ENCODE data around the gene CACNA1H. TPM values are rescaled to one million over a fixed set of nuclear protein-coding genes. Genes with fewer than 3 reads are reported as not detected.
A peak's percentile ranks its signal among the peaks of the same experiment; 100 is the strongest.
"Not testable (repeated sequence)": the region's sequence is repeated elsewhere in the genome, so short reads cannot be mapped to it uniquely, and the experiment has no call there.

CACNA1H gene
- polyA plus RNA-seq, 1 donor from 2014 or later = not detected

GRCh38 chr16:1230471-1231212, 77.7 kb downstream of the CACNA1H start:
- not testable (repeated sequence) for H3K27ac Mint-ChIP-seq, H3K27me3 Mint-ChIP-seq, H3K9me3 Mint-ChIP-seq, H3K4me1 Mint-ChIP-seq, H3K36me3 Mint-ChIP-seq, H3K4me3 Mint-ChIP-seq

- not testable (repeated sequence) for H3K4me3 Mint-ChIP-seq, H3K9me3 Mint-ChIP-seq, H3K27me3 Mint-ChIP-seq, H3K27ac Mint-ChIP-seq, H3K4me1 Mint-ChIP-seq, H3K36me3 Mint-ChIP-seq
Observed at GRCh38 chr16:1231301-1231700, 78.4 kb downstream of the CACNA1H start.

- not testable (repeated sequence) for H3K4me3 Mint-ChIP-seq, H3K4me1 Mint-ChIP-seq, H3K27me3 Mint-ChIP-seq, H3K9me3 Mint-ChIP-seq, H3K36me3 Mint-ChIP-seq, H3K27ac Mint-ChIP-seq
Observed at GRCh38 chr16:1232049-1232748, 79.3 kb downstream of the CACNA1H start.

GRCh38 chr16:1236659-1237058, 83.8 kb downstream of the CACNA1H start:
- not testable (repeated sequence) for H3K9me3 Mint-ChIP-seq, H3K4me1 Mint-ChIP-seq, H3K27ac Mint-ChIP-seq, H3K4me3 Mint-ChIP-seq, H3K27me3 Mint-ChIP-seq, H3K36me3 Mint-ChIP-seq

GRCh38 chr16:1237990-1238389, 85.1 kb downstream of the CACNA1H start:
- H3K36me3 Mint-ChIP-seq = no peaks in the 10 kb centered on the region
- peaks cover 0 to 2% (median 0%) of the 10 kb centered on the region in 3 donors for H3K4me1 Mint-ChIP-seq
- peaks cover 0 to 2% (median 2%) of the 10 kb centered on the region in 3 donors for H3K9me3 Mint-ChIP-seq
- peaks cover 1% of the 10 kb centered on the region for H3K27me3 Mint-ChIP-seq
- H3K4me3 Mint-ChIP-seq = no peak overlapping the region
- no peak overlapping the region for H3K27ac Mint-ChIP-seq

GRCh38 chr16:1238909-1239308, 86.0 kb downstream of the CACNA1H start:
- not testable (repeated sequence) for H3K9me3 Mint-ChIP-seq, H3K27ac Mint-ChIP-seq, H3K36me3 Mint-ChIP-seq, H3K4me1 Mint-ChIP-seq, H3K27me3 Mint-ChIP-seq
- peak overlapping the region in 2 of 4 donors; percentile 58 to 84 for H3K4me3 Mint-ChIP-seq

GRCh38 chr16:1239575-1239974, 86.7 kb downstream of the CACNA1H start:
- H3K27ac Mint-ChIP-seq, H3K4me1 Mint-ChIP-seq, H3K27me3 Mint-ChIP-seq, H3K9me3 Mint-ChIP-seq, H3K36me3 Mint-ChIP-seq, H3K4me3 Mint-ChIP-seq: not testable (repeated sequence)

GRCh38 chr16:1240436-1240835, 87.5 kb downstream of the CACNA1H start, which contains the start of gene TPSAB1:
TPSAB1 (plus strand) TSS chr16:1240705; CDS start chr16:1240939, 234 bp downstream.
- not testable (repeated sequence) for H3K36me3 Mint-ChIP-seq, H3K4me3 Mint-ChIP-seq, H3K27me3 Mint-ChIP-seq, H3K4me1 Mint-ChIP-seq, H3K9me3 Mint-ChIP-seq, H3K27ac Mint-ChIP-seq

GRCh38 chr16:1241081-1241480, 88.2 kb downstream of the CACNA1H start:
- H3K4me1 Mint-ChIP-seq, H3K4me3 Mint-ChIP-seq, H3K27ac Mint-ChIP-seq, H3K9me3 Mint-ChIP-seq, H3K36me3 Mint-ChIP-seq, H3K27me3 Mint-ChIP-seq: not testable (repeated sequence)

GRCh38 chr16:1243363-1243762, 90.5 kb downstream of the CACNA1H start:
- H3K27me3 Mint-ChIP-seq, H3K36me3 Mint-ChIP-seq, H3K27ac Mint-ChIP-seq, H3K4me1 Mint-ChIP-seq, H3K9me3 Mint-ChIP-seq, H3K4me3 Mint-ChIP-seq: not testable (repeated sequence)

- H3K27me3 Mint-ChIP-seq, H3K9me3 Mint-ChIP-seq, H3K36me3 Mint-ChIP-seq, H3K27ac Mint-ChIP-seq, H3K4me3 Mint-ChIP-seq, H3K4me1 Mint-ChIP-seq: not testable (repeated sequence)
Observed at GRCh38 chr16:1243907-1244850, 91.3 kb downstream of the CACNA1H start.

- Mint-ChIP-seq H3K27me3 (no peaks in the 10 kb centered on the region), H3K4me3 (no peak overlapping the region), H3K27ac (no peak overlapping the region), H3K9me3 (peaks cover 0 to 4% (median 0%) of the 10 kb centered on the region in 3 donors), H3K4me1 (no peaks in the 10 kb centered on the region), H3K36me3 (no peaks in the 10 kb centered on the region)
Observed at GRCh38 chr16:1244881-1245280, 92.0 kb downstream of the CACNA1H start.

- Mint-ChIP-seq H3K4me3 (no peak overlapping the region), H3K27me3 (no peaks in the 10 kb centered on the region), H3K27ac (no peak overlapping the region), H3K4me1 (no peaks in the 10 kb centered on the region), H3K36me3 (no peaks in the 10 kb centered on the region), H3K9me3 (peaks cover 0 to 4% (median 0%) of the 10 kb centered on the region in 3 donors)
Observed at GRCh38 chr16:1245452-1246020, 92.6 kb downstream of the CACNA1H start.

- not testable (repeated sequence) for H3K4me3 Mint-ChIP-seq, H3K27ac Mint-ChIP-seq, H3K36me3 Mint-ChIP-seq, H3K4me1 Mint-ChIP-seq, H3K27me3 Mint-ChIP-seq, H3K9me3 Mint-ChIP-seq
Observed at GRCh38 chr16:1247903-1248537, 95.1 kb downstream of the CACNA1H start.
